ENCODE results near the gene CCN5.

The CCN5 gene

DNA sequence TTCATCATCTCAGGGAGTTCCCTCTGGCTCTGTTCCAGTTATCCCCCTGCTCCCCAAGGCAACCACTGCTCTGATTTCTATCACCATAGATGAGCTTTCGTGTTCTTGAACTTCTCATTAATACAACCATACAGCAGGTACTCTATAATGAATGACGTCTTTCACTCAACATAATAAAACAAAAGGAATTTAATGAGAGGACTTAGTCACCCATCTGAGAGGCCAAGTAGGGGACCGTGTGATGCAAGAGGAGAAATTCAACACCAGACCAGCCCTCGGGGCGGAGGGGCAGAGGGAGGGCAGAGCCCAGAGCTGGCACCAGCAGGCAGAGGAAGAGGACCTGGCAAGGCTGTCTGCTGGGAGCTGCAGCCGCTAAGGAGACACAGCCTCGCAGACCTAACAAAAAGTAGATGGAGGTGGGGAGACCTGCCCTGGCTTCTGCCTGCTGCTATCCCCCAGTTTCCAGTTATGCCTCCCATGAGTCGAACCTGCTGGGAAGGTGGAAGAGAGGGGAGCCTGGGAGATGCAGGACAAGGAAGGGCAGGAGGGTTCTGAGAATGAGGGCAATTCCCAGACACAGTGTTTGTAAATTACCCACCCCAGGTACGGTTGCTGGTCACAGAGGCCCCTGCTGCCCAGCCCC is 13.8 kb downstream of the CCN5 start (continued):
- TF ChIP-seq ZNF362 (tag by site-specific recombination; IDR thresholded peaks at IDR 0.05) (no peak), ZNF248 (tag by site-specific recombination; IDR thresholded peaks at IDR 0.05) (no peak), ZNF169 (tag by site-specific recombination; IDR thresholded peaks at IDR 0.05) (no peak), ZFP3 (tag by site-specific recombination; IDR thresholded peaks at IDR 0.05; ENCODE audit: low read depth) (no peak), ZNF404 (tag by site-specific recombination; IDR thresholded peaks at IDR 0.05) (no peak), ZNF391 (tag by site-specific recombination; IDR thresholded peaks at IDR 0.05; ENCODE audit: borderline replicate concordance, low read depth) (peak; percentile 57; the same call in 1 of the 2 replicates)
- TF ChIP-seq, protein P1, sequence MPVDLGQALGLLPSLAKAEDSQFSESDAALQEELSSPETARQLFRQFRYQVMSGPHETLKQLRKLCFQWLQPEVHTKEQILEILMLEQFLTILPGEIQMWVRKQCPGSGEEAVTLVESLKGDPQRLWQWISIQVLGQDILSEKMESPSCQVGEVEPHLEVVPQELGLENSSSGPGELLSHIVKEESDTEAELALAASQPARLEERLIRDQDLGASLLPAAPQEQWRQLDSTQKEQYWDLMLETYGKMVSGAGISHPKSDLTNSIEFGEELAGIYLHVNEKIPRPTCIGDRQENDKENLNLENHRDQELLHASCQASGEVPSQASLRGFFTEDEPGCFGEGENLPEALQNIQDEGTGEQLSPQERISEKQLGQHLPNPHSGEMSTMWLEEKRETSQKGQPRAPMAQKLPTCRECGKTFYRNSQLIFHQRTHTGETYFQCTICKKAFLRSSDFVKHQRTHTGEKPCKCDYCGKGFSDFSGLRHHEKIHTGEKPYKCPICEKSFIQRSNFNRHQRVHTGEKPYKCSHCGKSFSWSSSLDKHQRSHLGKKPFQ (tag by site-specific recombination; IDR thresholded peaks at IDR 0.05) = no peak
- TF ChIP-seq, protein P2, sequence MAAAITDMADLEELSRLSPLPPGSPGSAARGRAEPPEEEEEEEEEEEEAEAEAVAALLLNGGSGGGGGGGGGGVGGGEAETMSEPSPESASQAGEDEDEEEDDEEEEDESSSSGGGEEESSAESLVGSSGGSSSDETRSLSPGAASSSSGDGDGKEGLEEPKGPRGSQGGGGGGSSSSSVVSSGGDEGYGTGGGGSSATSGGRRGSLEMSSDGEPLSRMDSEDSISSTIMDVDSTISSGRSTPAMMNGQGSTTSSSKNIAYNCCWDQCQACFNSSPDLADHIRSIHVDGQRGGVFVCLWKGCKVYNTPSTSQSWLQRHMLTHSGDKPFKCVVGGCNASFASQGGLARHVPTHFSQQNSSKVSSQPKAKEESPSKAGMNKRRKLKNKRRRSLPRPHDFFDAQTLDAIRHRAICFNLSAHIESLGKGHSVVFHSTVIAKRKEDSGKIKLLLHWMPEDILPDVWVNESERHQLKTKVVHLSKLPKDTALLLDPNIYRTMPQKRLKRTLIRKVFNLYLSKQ (tag by site-specific recombination; IDR thresholded peaks at IDR 0.05; ENCODE audit: borderline replicate concordance) = no peak

DNA sequence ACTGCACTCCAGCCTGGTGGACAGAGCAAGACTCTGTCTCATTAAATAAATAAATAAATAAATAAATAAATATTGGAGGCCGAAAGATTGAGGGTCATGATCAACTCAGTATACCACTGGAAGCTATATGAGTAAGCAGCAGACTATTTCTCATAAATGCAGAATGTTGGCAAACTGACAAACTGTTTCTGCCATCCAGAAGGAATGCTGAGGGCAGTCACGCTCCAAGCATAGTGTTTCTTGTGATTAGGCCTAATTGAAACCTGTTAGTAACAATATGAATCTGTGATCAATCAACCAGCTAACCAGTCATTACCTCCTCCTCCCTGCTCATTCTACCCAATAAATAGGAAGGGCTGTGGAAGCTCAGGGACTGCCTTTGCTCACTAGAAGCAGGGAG is 15.3 kb downstream of the CCN5 start:
- no peaks in the 10 kb centered on the region for H3K36me3 ChIP-seq (ENCODE audit: control insufficient read depth in 2 of 2, insufficient read depth in 1 of 2, low read length in 2 of 2)
- ChIA-PET CTCF (interaction anchor here (0.6 to 8.2 kb wide), 10 partner anchors 12 to 561 kb away, joined by 3 to 208 read pairs (median 4); partner anchors contain the start of gene CCN5), POLR2A (interaction anchor here (0.8 kb wide), 1 partner anchor 513 kb away, joined by 3 read pairs; no protein-coding TSS in a partner anchor)
- no peak overlapping the region for H3K4me3 ChIP-seq (ENCODE audit: low read depth, low read length)
- H3K4me1 ChIP-seq (ENCODE audit: control insufficient read depth, insufficient read depth, low read length) = peaks cover 7% of the 10 kb centered on the region
- no peak overlapping the region for H3K27ac ChIP-seq (ENCODE audit: extremely low read depth, low read depth, low read length)
- no peaks in the 10 kb centered on the region for H3K9me3 ChIP-seq (ENCODE audit: control insufficient read depth, insufficient read depth, low read depth, low read length)
- no peak for TF ChIP-seq HOXD13 (CRISPR knock-in tag; IDR thresholded peaks at IDR 0.05; ENCODE audit: borderline replicate concordance)
- TF ChIP-seq, protein P3, sequence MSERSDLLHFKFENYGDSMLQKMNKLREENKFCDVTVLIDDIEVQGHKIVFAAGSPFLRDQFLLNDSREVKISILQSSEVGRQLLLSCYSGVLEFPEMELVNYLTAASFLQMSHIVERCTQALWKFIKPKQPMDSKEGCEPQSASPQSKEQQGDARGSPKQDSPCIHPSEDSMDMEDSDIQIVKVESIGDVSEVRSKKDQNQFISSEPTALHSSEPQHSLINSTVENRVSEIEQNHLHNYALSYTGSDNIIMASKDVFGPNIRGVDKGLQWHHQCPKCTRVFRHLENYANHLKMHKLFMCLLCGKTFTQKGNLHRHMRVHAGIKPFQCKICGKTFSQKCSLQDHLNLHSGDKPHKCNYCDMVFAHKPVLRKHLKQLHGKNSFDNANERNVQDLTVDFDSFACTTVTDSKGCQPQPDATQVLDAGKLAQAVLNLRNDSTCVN (tag by site-specific recombination; optimal IDR thresholded peaks at IDR 0.05) = no peak
- TF ChIP-seq ZNF341 (tag by site-specific recombination; IDR thresholded peaks at IDR 0.05; ENCODE audit: low read depth) = no peak
- peak; percentile 96 for TF ChIP-seq SP7 (tag by site-specific recombination; IDR thresholded peaks at IDR 0.05)
- no peak for TF ChIP-seq ZNF830 (tag by site-specific recombination; IDR thresholded peaks at IDR 0.05; ENCODE audit: low read depth)
- no peak for TF ChIP-seq ZNF768 (tag by site-specific recombination; IDR thresholded peaks at IDR 0.05)
- 0 out of 2 replicates have a peak, but pooled peaks have one; percentile 33 for TF ChIP-seq ZNF184 (tag by site-specific recombination; IDR thresholded peaks at IDR 0.05)
- no peak for TF ChIP-seq ZBTB8A (tag by site-specific recombination; IDR thresholded peaks at IDR 0.05)
- TF ChIP-seq ZNF548 (tag by site-specific recombination; IDR thresholded peaks at IDR 0.05) = no peak
- no peak for TF ChIP-seq ELK4 (IDR thresholded peaks at IDR 0.05; ENCODE audit: borderline replicate concordance, low read depth, low read length)
- TF ChIP-seq ZSCAN16 (tag by site-specific recombination; IDR thresholded peaks at IDR 0.05) = no peak
- TF ChIP-seq ZNF354C (tag by site-specific recombination; IDR thresholded peaks at IDR 0.05; ENCODE audit: borderline replicate concordance, low read depth) = no peak
- TF ChIP-seq, protein P4, sequence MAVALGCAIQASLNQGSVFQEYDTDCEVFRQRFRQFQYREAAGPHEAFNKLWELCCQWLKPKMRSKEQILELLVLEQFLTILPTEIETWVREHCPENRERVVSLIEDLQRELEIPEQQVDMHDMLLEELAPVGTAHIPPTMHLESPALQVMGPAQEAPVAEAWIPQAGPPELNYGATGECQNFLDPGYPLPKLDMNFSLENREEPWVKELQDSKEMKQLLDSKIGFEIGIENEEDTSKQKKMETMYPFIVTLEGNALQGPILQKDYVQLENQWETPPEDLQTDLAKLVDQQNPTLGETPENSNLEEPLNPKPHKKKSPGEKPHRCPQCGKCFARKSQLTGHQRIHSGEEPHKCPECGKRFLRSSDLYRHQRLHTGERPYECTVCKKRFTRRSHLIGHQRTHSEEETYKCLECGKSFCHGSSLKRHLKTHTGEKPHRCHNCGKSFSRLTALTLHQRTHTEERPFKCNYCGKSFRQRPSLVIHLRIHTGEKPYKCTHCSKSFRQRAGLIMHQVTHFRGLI (tag by site-specific recombination; IDR thresholded peaks at IDR 0.05) = no peak
- TF ChIP-seq ZNF560 (tag by site-specific recombination; IDR thresholded peaks at IDR 0.05; ENCODE audit: borderline replicate concordance) = no peak
- TF ChIP-seq, protein P5, sequence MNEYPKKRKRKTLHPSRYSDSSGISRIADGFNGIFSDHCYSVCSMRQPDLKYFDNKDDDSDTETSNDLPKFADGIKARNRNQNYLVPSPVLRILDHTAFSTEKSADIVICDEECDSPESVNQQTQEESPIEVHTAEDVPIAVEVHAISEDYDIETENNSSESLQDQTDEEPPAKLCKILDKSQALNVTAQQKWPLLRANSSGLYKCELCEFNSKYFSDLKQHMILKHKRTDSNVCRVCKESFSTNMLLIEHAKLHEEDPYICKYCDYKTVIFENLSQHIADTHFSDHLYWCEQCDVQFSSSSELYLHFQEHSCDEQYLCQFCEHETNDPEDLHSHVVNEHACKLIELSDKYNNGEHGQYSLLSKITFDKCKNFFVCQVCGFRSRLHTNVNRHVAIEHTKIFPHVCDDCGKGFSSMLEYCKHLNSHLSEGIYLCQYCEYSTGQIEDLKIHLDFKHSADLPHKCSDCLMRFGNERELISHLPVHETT (tag by site-specific recombination; IDR thresholded peaks at IDR 0.05) = no peak
- TF ChIP-seq ZNF214 (tag by site-specific recombination; IDR thresholded peaks at IDR 0.05; ENCODE audit: borderline replicate concordance) = no peak
- no peak for TF ChIP-seq ZNF391 (tag by site-specific recombination; IDR thresholded peaks at IDR 0.05; ENCODE audit: borderline replicate concordance, low read depth)
- peak; percentile 62 for TF ChIP-seq ZNF366 (tag by site-specific recombination; conservative IDR thresholded peaks at IDR 0.05)
- TF ChIP-seq ZEB2 (tag by site-specific recombination; IDR thresholded peaks at IDR 0.05) = peak; percentile 59
- TF ChIP-seq SP3 (tag by site-specific recombination; IDR thresholded peaks at IDR 0.05) = no peak
